ENCODE measurements around the gene ETV1.

Gene ETV1

GRCh38 chr7:14001139-14001538, 11.7 kb upstream of the ETV1 start:
- Histone ChIP-seq H3K9me3 (ENCODE audit: control insufficient read depth, insufficient read depth, low read length) (no peaks in the 10 kb centered on the region), H3K27me3 (ENCODE audit: control insufficient read depth, insufficient read depth, low read length) (no peaks in the 10 kb centered on the region), H3K4me3 (ENCODE audit: low read depth, low read length) (no peak overlapping the region), H3K36me3 (ENCODE audit: control insufficient read depth, insufficient read depth, low read length) (no peaks in the 10 kb centered on the region), H3K27ac (ENCODE audit: low read depth, low read length) (no peak overlapping the region), H3K9ac (ENCODE audit: low read depth, low read length) (no peak overlapping the region), H3K4me1 (ENCODE audit: control insufficient read depth, insufficient read depth, low read length) (peaks cover 16% of the 10 kb centered on the region)

GRCh38 chr7:14000247-14000646, 10.8 kb upstream of the ETV1 start:
- H3K27me3 ChIP-seq (ENCODE audit: control insufficient read depth, insufficient read depth, low read length), result no peaks in the 10 kb centered on the region
- peaks cover 16% of the 10 kb centered on the region for H3K4me1 ChIP-seq (ENCODE audit: control insufficient read depth, insufficient read depth, low read length)
- no peaks in the 10 kb centered on the region for H3K36me3 ChIP-seq (ENCODE audit: control insufficient read depth, insufficient read depth, low read length)
- no peaks in the 10 kb centered on the region for H3K9me3 ChIP-seq (ENCODE audit: control insufficient read depth, insufficient read depth, low read length)
- no peak overlapping the region for H3K27ac ChIP-seq (ENCODE audit: low read depth, low read length)
- H3K9ac ChIP-seq (ENCODE audit: low read depth, low read length), result no peak overlapping the region
- no peak overlapping the region for H3K4me3 ChIP-seq (ENCODE audit: low read depth, low read length)

DNA sequence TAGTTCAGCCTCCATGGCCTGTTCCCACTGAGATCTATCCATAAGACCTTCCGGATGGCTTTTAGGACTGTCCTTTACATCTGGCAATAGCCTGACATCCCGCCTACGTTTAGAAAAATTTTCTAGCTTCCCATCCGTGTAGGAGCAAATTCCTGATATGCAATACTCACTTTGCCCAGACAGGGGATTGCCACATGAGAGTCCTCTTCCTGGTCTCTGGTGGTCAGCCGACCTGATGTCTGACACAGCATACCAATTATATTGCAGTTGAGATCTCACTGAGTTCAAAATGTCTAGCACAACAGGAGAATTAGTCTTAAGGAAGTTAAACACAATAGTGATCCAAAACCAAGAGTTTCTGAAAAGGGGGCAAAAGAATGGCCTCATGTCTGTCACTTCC, 9.4 kb upstream of the ETV1 start:
- no peaks in the 10 kb centered on the region for H3K27me3 ChIP-seq (ENCODE audit: control insufficient read depth, insufficient read depth, low read length)
- no peaks in the 10 kb centered on the region for H3K36me3 ChIP-seq (ENCODE audit: control insufficient read depth, insufficient read depth, low read length)
- H3K27ac ChIP-seq (ENCODE audit: low read depth, low read length), result no peak overlapping the region
- peaks cover 16% of the 10 kb centered on the region for H3K4me1 ChIP-seq (ENCODE audit: control insufficient read depth, insufficient read depth, low read length)
- H3K9me3 ChIP-seq (ENCODE audit: control insufficient read depth, insufficient read depth, low read length), result no peaks in the 10 kb centered on the region
- no peak overlapping the region for H3K4me3 ChIP-seq (ENCODE audit: low read depth, low read length)
- H3K9ac ChIP-seq (ENCODE audit: low read depth, low read length), result no peak overlapping the region

GRCh38 chr7:13992596-13992964, 3.1 kb upstream of the ETV1 start:
- H3K9me3 ChIP-seq (ENCODE audit: control insufficient read depth, insufficient read depth, low read length), result no peaks in the 10 kb centered on the region
- H3K27ac ChIP-seq (ENCODE audit: low read depth, low read length), result peak overlapping the region; percentile 89
- H3K4me1 ChIP-seq (ENCODE audit: control insufficient read depth, insufficient read depth, low read length), result peaks cover 17% of the 10 kb centered on the region
- peak overlapping the region; percentile 72; the same call in 1 of the 2 replicates for H3K9ac ChIP-seq (ENCODE audit: low read depth, low read length)
- H3K4me3 ChIP-seq (ENCODE audit: low read depth, low read length), result peak overlapping the region; percentile 98; the same call in 1 of the 2 replicates
- no peaks in the 10 kb centered on the region for H3K27me3 ChIP-seq (ENCODE audit: control insufficient read depth, insufficient read depth, low read length)
- H3K36me3 ChIP-seq (ENCODE audit: control insufficient read depth, insufficient read depth, low read length), result no peaks in the 10 kb centered on the region

DNA sequence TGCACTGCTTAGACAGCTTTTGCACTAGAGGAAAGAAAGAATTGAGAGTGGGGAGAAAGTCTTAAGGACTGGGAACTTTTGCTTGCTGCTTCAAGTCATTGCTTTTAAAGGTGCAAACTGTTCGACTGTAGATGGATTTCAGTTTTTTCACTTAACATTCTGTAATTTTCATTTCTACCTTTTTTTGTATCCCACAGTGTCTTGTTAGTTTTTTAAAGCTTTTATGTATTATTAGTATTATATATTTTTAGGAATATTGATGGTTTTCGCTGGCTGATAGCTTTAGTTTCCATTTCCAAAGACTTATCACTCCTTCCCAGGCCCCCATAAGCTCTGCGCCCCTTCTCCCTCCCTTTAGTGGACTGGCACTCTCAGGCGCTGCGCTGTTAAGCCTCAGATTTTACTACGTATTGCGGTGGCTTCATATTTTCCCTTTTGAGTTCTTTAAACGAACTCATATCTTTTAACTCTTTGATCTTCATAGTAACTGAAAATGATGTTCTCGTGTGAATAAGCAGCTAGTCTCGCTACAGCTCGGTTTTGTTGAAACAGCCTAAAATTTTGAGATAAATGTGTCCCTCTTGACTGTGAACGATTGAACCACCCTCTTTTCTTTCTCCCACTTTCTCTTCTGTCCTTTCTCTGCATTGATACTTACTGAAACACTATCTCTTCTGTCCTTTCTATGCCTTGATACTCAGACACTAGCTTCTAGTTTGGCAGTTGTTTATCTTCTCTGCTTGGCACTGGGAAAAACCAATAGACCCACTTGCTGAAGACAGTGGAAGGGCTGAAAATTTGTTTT, 2.5 kb upstream of the ETV1 start:
- peaks cover 21% of the 10 kb centered on the region for H3K4me1 ChIP-seq (ENCODE audit: control insufficient read depth, insufficient read depth, low read length)
- H3K4me3 ChIP-seq (ENCODE audit: low read depth, low read length), result peak overlapping the region; percentile 98
- H3K9ac ChIP-seq (ENCODE audit: low read depth, low read length), result peak overlapping the region; percentile 72
- H3K27me3 ChIP-seq (ENCODE audit: control insufficient read depth, insufficient read depth, low read length), result no peaks in the 10 kb centered on the region
- H3K27ac ChIP-seq (ENCODE audit: low read depth, low read length), result peak overlapping the region; percentile 89
- H3K36me3 ChIP-seq (ENCODE audit: control insufficient read depth, insufficient read depth, low read length), result no peaks in the 10 kb centered on the region
- H3K9me3 ChIP-seq (ENCODE audit: control insufficient read depth, insufficient read depth, low read length), result no peaks in the 10 kb centered on the region

DNA sequence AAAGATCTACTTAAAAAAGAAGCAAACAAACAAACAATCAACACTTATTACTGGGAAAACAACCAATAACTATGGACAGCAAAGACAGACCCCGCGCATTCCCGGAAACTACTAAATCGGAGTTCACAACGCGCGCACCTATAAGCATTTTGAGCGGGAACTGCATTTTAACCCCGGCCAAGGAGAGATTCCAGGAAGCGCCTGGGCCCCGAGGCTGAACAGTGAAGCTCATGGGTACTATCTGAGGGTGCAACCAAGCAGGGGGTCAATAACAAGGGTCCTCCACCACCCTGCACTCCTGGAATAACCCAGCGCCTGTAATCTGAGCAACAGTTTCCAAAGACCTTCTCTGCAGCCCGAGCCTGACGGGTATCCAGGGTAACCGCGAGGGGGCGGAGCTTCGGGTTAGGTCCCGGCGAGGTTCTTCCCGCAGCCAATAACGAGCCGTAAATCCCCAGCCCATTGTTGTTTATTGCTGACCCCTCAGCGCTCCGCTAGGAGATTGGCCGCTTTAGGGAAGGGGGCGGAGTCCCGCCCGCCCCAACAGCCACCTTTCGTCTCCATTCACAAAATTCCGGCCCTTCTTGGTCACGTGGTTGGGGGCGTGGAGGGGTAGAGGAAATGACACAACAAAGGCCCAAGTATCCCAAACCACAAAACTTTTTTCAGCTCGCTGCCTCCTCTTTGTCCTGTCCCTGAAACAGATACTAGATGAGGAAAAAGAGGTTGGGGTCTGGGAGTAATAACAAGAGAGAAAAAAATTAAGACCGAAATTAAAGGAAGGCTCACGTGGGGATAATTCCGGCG, 1.7 kb upstream of the ETV1 start:
- Histone ChIP-seq H3K36me3 (ENCODE audit: control insufficient read depth, insufficient read depth, low read length) (no peaks in the 10 kb centered on the region), H3K27me3 (ENCODE audit: control insufficient read depth, insufficient read depth, low read length) (no peaks in the 10 kb centered on the region), H3K9ac (ENCODE audit: low read depth, low read length) (peak overlapping the region; percentile 72), H3K4me1 (ENCODE audit: control insufficient read depth, insufficient read depth, low read length) (peaks cover 28% of the 10 kb centered on the region), H3K27ac (ENCODE audit: low read depth, low read length) (peak overlapping the region; percentile 97), H3K4me3 (ENCODE audit: low read depth, low read length) (peak overlapping the region; percentile 98), H3K9me3 (ENCODE audit: control insufficient read depth, insufficient read depth, low read length) (no peaks in the 10 kb centered on the region)

DNA sequence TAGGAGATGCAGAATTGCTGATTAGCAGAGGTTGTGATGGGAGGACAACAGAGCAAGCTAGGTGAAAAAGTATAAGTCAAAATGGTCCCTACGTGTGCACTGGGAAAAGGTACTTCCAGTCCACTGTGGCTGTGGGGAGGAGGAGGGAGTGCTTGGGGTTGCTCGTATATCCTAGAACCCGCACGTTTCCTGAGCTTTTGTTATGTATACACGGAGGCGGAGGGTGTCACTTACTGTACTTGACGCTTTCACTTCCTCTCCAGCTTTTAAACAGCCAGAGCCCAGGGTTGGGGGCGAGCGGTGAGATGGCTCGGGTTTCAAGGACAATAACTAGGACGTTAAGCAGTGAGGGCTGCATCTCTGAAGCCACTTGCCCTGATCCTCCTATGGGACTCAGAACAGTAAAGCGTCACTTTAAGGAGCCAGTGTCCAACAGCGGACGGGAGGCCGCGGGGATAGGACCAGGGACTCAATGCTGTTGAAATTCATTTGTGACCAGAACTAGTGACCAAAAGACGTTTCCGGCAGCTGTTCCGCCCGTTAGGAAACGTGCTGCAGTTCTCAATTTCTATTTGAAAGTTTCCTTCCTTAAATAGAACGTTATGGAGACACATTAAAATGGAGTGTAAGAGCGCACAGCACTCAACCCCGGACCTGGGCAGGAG, 985 bp upstream of the ETV1 start:
- H3K27ac ChIP-seq (ENCODE audit: low read depth, low read length), result peak overlapping the region; percentile 97
- peak overlapping the region; percentile 98 for H3K4me3 ChIP-seq (ENCODE audit: low read depth, low read length)
- H3K27me3 ChIP-seq (ENCODE audit: control insufficient read depth, insufficient read depth, low read length), result no peaks in the 10 kb centered on the region
- H3K36me3 ChIP-seq (ENCODE audit: control insufficient read depth, insufficient read depth, low read length), result 0 out of 2 replicates have a peak, but pooled peaks cover 2% of the 10 kb centered on the region
- no peaks in the 10 kb centered on the region for H3K9me3 ChIP-seq (ENCODE audit: control insufficient read depth, insufficient read depth, low read length)
- H3K4me1 ChIP-seq (ENCODE audit: control insufficient read depth, insufficient read depth, low read length), result peaks cover 35% of the 10 kb centered on the region
- peak overlapping the region; percentile 88 for H3K9ac ChIP-seq (ENCODE audit: low read depth, low read length)

- H3K9me3 ChIP-seq (ENCODE audit: control insufficient read depth, insufficient read depth, low read length), result no peaks in the 10 kb centered on the region
- H3K4me1 ChIP-seq (ENCODE audit: control insufficient read depth, insufficient read depth, low read length), result peaks cover 40% of the 10 kb centered on the region
- no peaks in the 10 kb centered on the region for H3K27me3 ChIP-seq (ENCODE audit: control insufficient read depth, insufficient read depth, low read length)
- H3K9ac ChIP-seq (ENCODE audit: low read depth, low read length), result peak overlapping the region; percentile 88
- H3K36me3 ChIP-seq (ENCODE audit: control insufficient read depth, insufficient read depth, low read length), result 0 out of 2 replicates have a peak, but pooled peaks cover 2% of the 10 kb centered on the region
- peak overlapping the region; percentile 97 for H3K27ac ChIP-seq (ENCODE audit: low read depth, low read length)
- peak overlapping the region; percentile 98 for H3K4me3 ChIP-seq (ENCODE audit: low read depth, low read length)
Observed at GRCh38 chr7:13989949-13990305, 461 bp upstream of the ETV1 start.

DNA sequence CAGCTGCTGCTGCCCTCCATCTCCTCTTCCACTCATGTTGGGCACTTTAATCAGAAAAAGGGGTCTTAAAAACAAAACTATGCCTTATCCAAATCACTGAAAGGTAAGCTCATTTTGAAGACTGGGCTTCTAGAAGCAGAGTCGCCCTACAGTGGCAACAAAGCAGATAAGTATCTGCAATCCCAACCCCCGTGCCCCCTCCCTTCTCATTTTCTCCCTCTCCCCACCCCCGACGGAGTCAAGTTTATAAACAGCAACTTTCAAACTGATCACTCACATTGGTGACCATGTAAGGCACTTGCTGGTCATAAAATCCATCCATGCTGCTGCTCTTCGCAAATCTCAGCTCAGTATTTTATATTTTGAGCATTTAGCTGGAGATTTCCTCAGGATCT, 738 bp downstream of the ETV1 start:
- H3K9me3 ChIP-seq (ENCODE audit: control insufficient read depth, insufficient read depth, low read length), result no peaks in the 10 kb centered on the region
- 0 out of 2 replicates have a peak, but pooled peaks cover 2% of the 10 kb centered on the region for H3K36me3 ChIP-seq (ENCODE audit: control insufficient read depth, insufficient read depth, low read length)
- H3K4me1 ChIP-seq (ENCODE audit: control insufficient read depth, insufficient read depth, low read length), result peaks cover 52% of the 10 kb centered on the region
- peak overlapping the region; percentile 97 for H3K27ac ChIP-seq (ENCODE audit: low read depth, low read length)
- peak overlapping the region; percentile 98 for H3K4me3 ChIP-seq (ENCODE audit: low read depth, low read length)
- no peaks in the 10 kb centered on the region for H3K27me3 ChIP-seq (ENCODE audit: control insufficient read depth, insufficient read depth, low read length)
- H3K9ac ChIP-seq (ENCODE audit: low read depth, low read length), result peak overlapping the region; percentile 88

- peak overlapping the region; percentile 97 for H3K27ac ChIP-seq (ENCODE audit: low read depth, low read length)
- no peaks in the 10 kb centered on the region for H3K27me3 ChIP-seq (ENCODE audit: control insufficient read depth, insufficient read depth, low read length)
- no peaks in the 10 kb centered on the region for H3K9me3 ChIP-seq (ENCODE audit: control insufficient read depth, insufficient read depth, low read length)
- H3K4me3 ChIP-seq (ENCODE audit: low read depth, low read length), result peak overlapping the region; percentile 98
- H3K4me1 ChIP-seq (ENCODE audit: control insufficient read depth, insufficient read depth, low read length), result peaks cover 56% of the 10 kb centered on the region
- H3K36me3 ChIP-seq (ENCODE audit: control insufficient read depth, insufficient read depth, low read length), result 0 out of 2 replicates have a peak, but pooled peaks cover 2% of the 10 kb centered on the region
- H3K9ac ChIP-seq (ENCODE audit: low read depth, low read length), result peak overlapping the region; percentile 55
Observed at GRCh38 chr7:13988065-13988464, 1.4 kb downstream of the ETV1 start.

Data from HUES48 (cell line).